Liver (tissue), 9 donors: ENCODE data around the gene ARMH1. TPM values are rescaled to one million over a fixed set of nuclear protein-coding genes. Genes with fewer than 3 reads are reported as not detected.

Experiments
- DNase-seq: peaks from one replicate; pipeline ENCODE4 v3.0.0-alpha.2; 2017; ENCODE audit warnings: low spot score
- H3K27ac ChIP-seq, 2 donors: one replicate each; pipeline ENCODE4 v1.7.0; 2013; ENCODE audit warnings: inconsistent platforms in 2 of 2, low read length in 2 of 2, control low read depth in 1 of 2, low read depth in 1 of 2, mild to moderate bottlenecking in 1 of 2
- H3K27me3 ChIP-seq, 4 donors: one replicate each; pipeline versions ENCODE4 v1.6.1 to v1.7.0; 2013; ENCODE audit warnings: low read length in 3 of 4, inconsistent platforms in 1 of 4, mild to moderate bottlenecking in 1 of 4, moderate library complexity in 1 of 4; ENCODE audit not compliant: control insufficient read depth in 4 of 4, insufficient read depth in 4 of 4
- H3K36me3 ChIP-seq, 4 donors: one replicate each; pipeline versions ENCODE4 v1.6.1 to v1.7.0; 2013; ENCODE audit warnings: low read length in 3 of 4, mild to moderate bottlenecking in 3 of 4, low read depth in 1 of 4, moderate library complexity in 1 of 4; ENCODE audit not compliant: control insufficient read depth in 4 of 4, insufficient read depth in 3 of 4
- H3K4me1 ChIP-seq, 4 donors: one replicate each; pipeline versions ENCODE4 v1.6.1 to v1.7.0; 2013; ENCODE audit warnings: low read length in 3 of 4, mild to moderate bottlenecking in 3 of 4, moderate library complexity in 1 of 4; ENCODE audit not compliant: control insufficient read depth in 4 of 4, insufficient read depth in 4 of 4
- H3K4me3 ChIP-seq, 3 donors: one replicate each; pipeline versions ENCODE4 v1.6.1 to v1.7.0; 2013; ENCODE audit warnings: low read length in 3 of 3, control low read depth in 1 of 3, low read depth in 1 of 3, mild to moderate bottlenecking in 1 of 3
- H3K9ac ChIP-seq, 2 donors: one replicate each; pipeline ENCODE4 v1.7.0; 2013; ENCODE audit warnings: low read length in 2 of 2, mild to moderate bottlenecking in 2 of 2, moderate library complexity in 2 of 2, control low read depth in 1 of 2, low read depth in 1 of 2
- H3K9me3 ChIP-seq, 4 donors: one replicate each; pipeline versions ENCODE4 v1.6.1 to v1.7.0; 2013; ENCODE audit warnings: low read length in 3 of 4; ENCODE audit not compliant: control insufficient read depth in 4 of 4
- EGR1 ChIP-seq, 2 donors: IDR thresholded peaks; 2 replicates each; pipeline ENCODE4 v1.6.1; 2016 to 2018; ENCODE audit warnings: antibody characterized with exemption in 2 of 2, low read depth in 2 of 2
- FOXA1 ChIP-seq: IDR thresholded peaks from 2 replicates; pipeline ENCODE4 v1.6.1; 2016; ENCODE audit warnings: antibody characterized with exemption
- FOXA2 ChIP-seq: IDR thresholded peaks from 2 replicates; pipeline ENCODE4 v1.6.1; 2016; ENCODE audit warnings: antibody characterized with exemption
- GABPA ChIP-seq, 2 donors: IDR thresholded peaks in 1 of 2; conservative IDR thresholded peaks in 1 of 2; 2 replicates each; pipeline ENCODE4 v1.6.1; 2016; ENCODE audit warnings: antibody characterized with exemption in 2 of 2, mild to moderate bottlenecking in 1 of 2, moderate library complexity in 1 of 2
- HNF4A ChIP-seq, 2 donors: conservative IDR thresholded peaks; 2 replicates each; pipeline ENCODE4 v1.6.1; 2016; ENCODE audit warnings: antibody characterized with exemption in 2 of 2, mild to moderate bottlenecking in 2 of 2
- HNF4G ChIP-seq: IDR thresholded peaks from 2 replicates; pipeline ENCODE4 v1.6.1; 2016; ENCODE audit warnings: antibody characterized with exemption
- JUND ChIP-seq, 2 donors: IDR thresholded peaks; 2 replicates each; pipeline ENCODE4 v1.6.1; 2016; ENCODE audit warnings: antibody characterized with exemption in 2 of 2
- NR2F2 ChIP-seq: IDR thresholded peaks from 2 replicates; pipeline ENCODE4 v1.6.1; 2016; ENCODE audit warnings: antibody characterized with exemption
- RAD21 ChIP-seq, 2 donors: IDR thresholded peaks; 2 replicates each; pipeline ENCODE4 v1.6.1; 2016; ENCODE audit warnings: antibody characterized with exemption in 2 of 2, mild to moderate bottlenecking in 2 of 2
- RXRA ChIP-seq, 2 donors: IDR thresholded peaks; 2 replicates each; pipeline ENCODE4 v1.6.1; 2017 to 2018; ENCODE audit warnings: antibody characterized with exemption in 2 of 2, mild to moderate bottlenecking in 1 of 2
- SP1 ChIP-seq: IDR thresholded peaks from 2 replicates; pipeline ENCODE4 v1.6.1; 2018; ENCODE audit warnings: antibody characterized with exemption, mild to moderate bottlenecking
- TAF1 ChIP-seq: conservative IDR thresholded peaks from 2 replicates; pipeline ENCODE4 v1.6.1; 2016; ENCODE audit warnings: antibody characterized with exemption, mild to moderate bottlenecking
- YY1 ChIP-seq: IDR thresholded peaks from 2 replicates; pipeline ENCODE4 v1.6.1; 2016; ENCODE audit warnings: antibody characterized with exemption, mild to moderate bottlenecking
- WGBS: extraction: QIAGEN DNeasy Blood & Tissue Kit; methylation state at CpG from one replicate; pipeline ENCODE4 v1.1.7; 2013; 5-methylcytosine and 5-hydroxymethylcytosine counted together
- polyA plus RNA-seq, 2 donors: library from polyadenylated mRNA; stranded (reverse) in 1 of 2; unstranded in 1 of 2; fragments of 200-250 nt in 1 of 2; fragments of >200 nt in 1 of 2; fragmentation: Nextera tagmentation in 1 of 2; extraction: Ambion mirVana in 1 of 2; gene quantifications; one replicate each; pipeline versions ENCODE4 v1.2.1 to v1.2.3, GENCODE V29; 2013 to 2015
- total RNA-seq, 2 donors: library from RNA; depleted of rRNA; stranded (reverse); fragments of >200 nt; gene quantifications; one replicate each; pipeline ENCODE4 v1.2.3, GENCODE V29; 2014
- TF ChIP-seq, protein P1 (sequence below): fragments of 150-350 bp; IDR thresholded peaks from 2 replicates; pipeline ENCODE4 v1.5.1; 2017; ENCODE audit warnings: improper control_type of control experiment, low read depth, low read length; ENCODE audit not compliant: missing input control
- TF ChIP-seq, protein P2 (sequence below): IDR thresholded peaks from 2 replicates; pipeline ENCODE4 v1.6.1; 2016; ENCODE audit warnings: antibody characterized with exemption
- TF ChIP-seq, protein P3 (sequence below): IDR thresholded peaks from 2 replicates; pipeline ENCODE4 v1.6.1; 2016; ENCODE audit warnings: antibody characterized with exemption
- TF ChIP-seq, protein P4 (sequence below): IDR thresholded peaks from 2 replicates; pipeline ENCODE4 v1.6.1; 2016; ENCODE audit warnings: antibody characterized with exemption, mild to moderate bottlenecking
- TF ChIP-seq, protein P5 (sequence below): IDR thresholded peaks from 2 replicates; pipeline ENCODE4 v1.6.1; 2016; ENCODE audit warnings: antibody characterized with exemption
- donor health status: healthy.
- donor health status: healthy.
- donor health status: healthy.
- donor health status: healthy.
- donor health status: healthy.

Gene ARMH1
- total and polyA plus RNA-seq, 4 donors: 2.2 to 20.3 (median 5.5) TPM

DNA sequence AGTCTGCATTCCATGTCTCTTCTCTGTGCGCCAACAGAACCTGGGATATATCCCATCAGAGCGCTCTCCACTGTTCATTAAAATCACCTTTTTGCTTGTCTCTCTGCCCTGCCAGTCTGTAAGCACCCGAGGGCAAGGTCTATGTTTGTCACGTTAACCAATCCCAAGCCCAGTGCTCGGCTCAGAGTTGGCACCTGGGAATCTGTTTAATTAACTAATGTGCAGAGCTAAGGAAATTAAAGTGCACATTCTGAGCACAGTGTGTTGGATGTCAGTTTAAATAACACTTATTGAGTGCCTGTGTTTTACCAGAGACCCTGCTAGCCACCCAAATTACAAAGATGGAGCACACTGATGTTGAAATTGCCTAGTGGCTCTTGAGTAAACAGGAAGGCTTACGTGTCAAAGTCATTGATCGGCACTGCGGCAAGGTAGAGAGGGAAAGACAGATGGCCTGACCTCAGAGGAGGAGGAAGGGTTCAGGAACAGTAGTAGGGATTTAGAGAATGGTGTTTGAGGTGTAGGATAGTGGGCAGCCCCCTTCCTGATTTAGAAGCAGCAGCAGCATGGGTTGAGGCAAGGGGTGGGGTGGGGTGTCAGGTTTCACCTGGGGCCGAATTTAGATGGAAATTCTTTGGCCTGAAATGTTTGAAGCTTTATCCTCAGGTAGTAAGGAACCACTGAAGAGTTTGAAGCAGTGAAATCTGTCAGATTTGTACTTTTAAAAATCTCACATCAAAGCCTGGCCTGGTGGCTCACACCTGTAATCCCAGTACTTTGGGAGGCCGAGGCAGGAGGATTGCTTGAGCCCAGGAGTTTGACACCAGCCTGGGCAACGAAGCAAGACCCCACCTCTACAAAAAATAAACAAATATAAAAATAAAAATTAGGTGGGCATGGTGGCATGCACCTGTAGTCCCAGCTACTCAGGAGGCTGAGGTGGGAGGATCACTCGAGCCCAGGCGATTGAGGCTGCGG, 7.7 kb downstream of the ARMH1 start:
- Histone ChIP-seq H3K9me3 (no peaks in the 10 kb centered on the region), H3K4me1 (peaks cover 8 to 46% (median 30%) of the 10 kb centered on the region in 4 donors), H3K9ac (peak overlapping the region in 1 of 2 donors; percentile 73), H3K4me3 (peak overlapping the region in 2 of 3 donors; percentile 7 to 21), H3K27ac (peak overlapping the region; percentile 83 to 99), H3K27me3 (no peaks in the 10 kb centered on the region), H3K36me3 (no peaks in the 10 kb centered on the region)
- no peak for DNase-seq
- TF ChIP-seq SP1 (peak; percentile 94), YY1 (peak; percentile 95), FOXA2 (peak; percentile 99), RXRA (IDR thresholded peaks at IDR 0.05) (peak; percentile 82 to 84), TAF1 (peak; percentile 72), NR2F2 (peak; percentile 58), EGR1 (IDR thresholded peaks at IDR 0.05; ENCODE audit: low read depth in 2 of 2) (peak in 1 of 2 donors; percentile 63), HNF4G (peak; percentile 90), RAD21 (IDR thresholded peaks at IDR 0.05) (peak; percentile 31 to 32), GABPA (IDR thresholded peaks at IDR 0.05 in 1 of 2, conservative IDR thresholded peaks at IDR 0.05 in 1 of 2) (peak in 1 of 2 donors; percentile 60), JUND (IDR thresholded peaks at IDR 0.05) (peak; percentile 31 to 68), FOXA1 (peak; percentile 99), HNF4A (conservative IDR thresholded peaks at IDR 0.05) (peak; percentile 98 to 99)
- TF ChIP-seq, protein P1, sequence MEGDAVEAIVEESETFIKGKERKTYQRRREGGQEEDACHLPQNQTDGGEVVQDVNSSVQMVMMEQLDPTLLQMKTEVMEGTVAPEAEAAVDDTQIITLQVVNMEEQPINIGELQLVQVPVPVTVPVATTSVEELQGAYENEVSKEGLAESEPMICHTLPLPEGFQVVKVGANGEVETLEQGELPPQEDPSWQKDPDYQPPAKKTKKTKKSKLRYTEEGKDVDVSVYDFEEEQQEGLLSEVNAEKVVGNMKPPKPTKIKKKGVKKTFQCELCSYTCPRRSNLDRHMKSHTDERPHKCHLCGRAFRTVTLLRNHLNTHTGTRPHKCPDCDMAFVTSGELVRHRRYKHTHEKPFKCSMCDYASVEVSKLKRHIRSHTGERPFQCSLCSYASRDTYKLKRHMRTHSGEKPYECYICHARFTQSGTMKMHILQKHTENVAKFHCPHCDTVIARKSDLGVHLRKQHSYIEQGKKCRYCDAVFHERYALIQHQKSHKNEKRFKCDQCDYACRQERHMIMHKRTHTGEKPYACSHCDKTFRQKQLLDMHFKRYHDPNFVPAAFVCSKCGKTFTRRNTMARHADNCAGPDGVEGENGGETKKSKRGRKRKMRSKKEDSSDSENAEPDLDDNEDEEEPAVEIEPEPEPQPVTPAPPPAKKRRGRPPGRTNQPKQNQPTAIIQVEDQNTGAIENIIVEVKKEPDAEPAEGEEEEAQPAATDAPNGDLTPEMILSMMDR: no peak
- TF ChIP-seq, protein P2, sequence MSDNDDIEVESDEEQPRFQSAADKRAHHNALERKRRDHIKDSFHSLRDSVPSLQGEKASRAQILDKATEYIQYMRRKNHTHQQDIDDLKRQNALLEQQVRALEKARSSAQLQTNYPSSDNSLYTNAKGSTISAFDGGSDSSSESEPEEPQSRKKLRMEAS: peak; percentile 89
- TF ChIP-seq, protein P3, sequence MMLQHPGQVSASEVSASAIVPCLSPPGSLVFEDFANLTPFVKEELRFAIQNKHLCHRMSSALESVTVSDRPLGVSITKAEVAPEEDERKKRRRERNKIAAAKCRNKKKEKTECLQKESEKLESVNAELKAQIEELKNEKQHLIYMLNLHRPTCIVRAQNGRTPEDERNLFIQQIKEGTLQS: peak; percentile 61
- TF ChIP-seq, protein P4, sequence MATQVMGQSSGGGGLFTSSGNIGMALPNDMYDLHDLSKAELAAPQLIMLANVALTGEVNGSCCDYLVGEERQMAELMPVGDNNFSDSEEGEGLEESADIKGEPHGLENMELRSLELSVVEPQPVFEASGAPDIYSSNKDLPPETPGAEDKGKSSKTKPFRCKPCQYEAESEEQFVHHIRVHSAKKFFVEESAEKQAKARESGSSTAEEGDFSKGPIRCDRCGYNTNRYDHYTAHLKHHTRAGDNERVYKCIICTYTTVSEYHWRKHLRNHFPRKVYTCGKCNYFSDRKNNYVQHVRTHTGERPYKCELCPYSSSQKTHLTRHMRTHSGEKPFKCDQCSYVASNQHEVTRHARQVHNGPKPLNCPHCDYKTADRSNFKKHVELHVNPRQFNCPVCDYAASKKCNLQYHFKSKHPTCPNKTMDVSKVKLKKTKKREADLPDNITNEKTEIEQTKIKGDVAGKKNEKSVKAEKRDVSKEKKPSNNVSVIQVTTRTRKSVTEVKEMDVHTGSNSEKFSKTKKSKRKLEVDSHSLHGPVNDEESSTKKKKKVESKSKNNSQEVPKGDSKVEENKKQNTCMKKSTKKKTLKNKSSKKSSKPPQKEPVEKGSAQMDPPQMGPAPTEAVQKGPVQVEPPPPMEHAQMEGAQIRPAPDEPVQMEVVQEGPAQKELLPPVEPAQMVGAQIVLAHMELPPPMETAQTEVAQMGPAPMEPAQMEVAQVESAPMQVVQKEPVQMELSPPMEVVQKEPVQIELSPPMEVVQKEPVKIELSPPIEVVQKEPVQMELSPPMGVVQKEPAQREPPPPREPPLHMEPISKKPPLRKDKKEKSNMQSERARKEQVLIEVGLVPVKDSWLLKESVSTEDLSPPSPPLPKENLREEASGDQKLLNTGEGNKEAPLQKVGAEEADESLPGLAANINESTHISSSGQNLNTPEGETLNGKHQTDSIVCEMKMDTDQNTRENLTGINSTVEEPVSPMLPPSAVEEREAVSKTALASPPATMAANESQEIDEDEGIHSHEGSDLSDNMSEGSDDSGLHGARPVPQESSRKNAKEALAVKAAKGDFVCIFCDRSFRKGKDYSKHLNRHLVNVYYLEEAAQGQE: peak; percentile 87
- TF ChIP-seq, protein P5, sequence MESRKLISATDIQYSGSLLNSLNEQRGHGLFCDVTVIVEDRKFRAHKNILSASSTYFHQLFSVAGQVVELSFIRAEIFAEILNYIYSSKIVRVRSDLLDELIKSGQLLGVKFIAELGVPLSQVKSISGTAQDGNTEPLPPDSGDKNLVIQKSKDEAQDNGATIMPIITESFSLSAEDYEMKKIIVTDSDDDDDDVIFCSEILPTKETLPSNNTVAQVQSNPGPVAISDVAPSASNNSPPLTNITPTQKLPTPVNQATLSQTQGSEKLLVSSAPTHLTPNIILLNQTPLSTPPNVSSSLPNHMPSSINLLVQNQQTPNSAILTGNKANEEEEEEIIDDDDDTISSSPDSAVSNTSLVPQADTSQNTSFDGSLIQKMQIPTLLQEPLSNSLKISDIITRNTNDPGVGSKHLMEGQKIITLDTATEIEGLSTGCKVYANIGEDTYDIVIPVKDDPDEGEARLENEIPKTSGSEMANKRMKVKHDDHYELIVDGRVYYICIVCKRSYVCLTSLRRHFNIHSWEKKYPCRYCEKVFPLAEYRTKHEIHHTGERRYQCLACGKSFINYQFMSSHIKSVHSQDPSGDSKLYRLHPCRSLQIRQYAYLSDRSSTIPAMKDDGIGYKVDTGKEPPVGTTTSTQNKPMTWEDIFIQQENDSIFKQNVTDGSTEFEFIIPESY: peak; percentile 87
- WGBS: 53% methylated on average over 14 of the region's 14 CpGs
